Keratinocyte (primary cell): ENCODE measurements around the gene RARA.

Experiments used
- CTCF ChIP-seq, 3 experiments: IDR thresholded peaks in 1 of 3; conservative IDR thresholded peaks in 1 of 3; optimal IDR thresholded peaks in 1 of 3; 2 replicates in 2 of 3; 3 replicates in 1 of 3; pipeline versions ENCODE3 to v1.5.1; 2011; ENCODE audit warnings: low read length in 3 of 3, mild to moderate bottlenecking in 3 of 3, moderate library complexity in 2 of 3, control low read depth in 1 of 3, inconsistent platforms in 1 of 3; ENCODE audit not compliant: insufficient read depth in 2 of 3; ENCODE audit errors: extremely low read depth in 1 of 3
- EZH2 ChIP-seq: IDR thresholded peaks from one replicate; pipeline ENCODE4 v1.6.1; 2012; ENCODE audit warnings: inconsistent platforms, mild to moderate bottlenecking, low read length, moderate library complexity

DNA sequence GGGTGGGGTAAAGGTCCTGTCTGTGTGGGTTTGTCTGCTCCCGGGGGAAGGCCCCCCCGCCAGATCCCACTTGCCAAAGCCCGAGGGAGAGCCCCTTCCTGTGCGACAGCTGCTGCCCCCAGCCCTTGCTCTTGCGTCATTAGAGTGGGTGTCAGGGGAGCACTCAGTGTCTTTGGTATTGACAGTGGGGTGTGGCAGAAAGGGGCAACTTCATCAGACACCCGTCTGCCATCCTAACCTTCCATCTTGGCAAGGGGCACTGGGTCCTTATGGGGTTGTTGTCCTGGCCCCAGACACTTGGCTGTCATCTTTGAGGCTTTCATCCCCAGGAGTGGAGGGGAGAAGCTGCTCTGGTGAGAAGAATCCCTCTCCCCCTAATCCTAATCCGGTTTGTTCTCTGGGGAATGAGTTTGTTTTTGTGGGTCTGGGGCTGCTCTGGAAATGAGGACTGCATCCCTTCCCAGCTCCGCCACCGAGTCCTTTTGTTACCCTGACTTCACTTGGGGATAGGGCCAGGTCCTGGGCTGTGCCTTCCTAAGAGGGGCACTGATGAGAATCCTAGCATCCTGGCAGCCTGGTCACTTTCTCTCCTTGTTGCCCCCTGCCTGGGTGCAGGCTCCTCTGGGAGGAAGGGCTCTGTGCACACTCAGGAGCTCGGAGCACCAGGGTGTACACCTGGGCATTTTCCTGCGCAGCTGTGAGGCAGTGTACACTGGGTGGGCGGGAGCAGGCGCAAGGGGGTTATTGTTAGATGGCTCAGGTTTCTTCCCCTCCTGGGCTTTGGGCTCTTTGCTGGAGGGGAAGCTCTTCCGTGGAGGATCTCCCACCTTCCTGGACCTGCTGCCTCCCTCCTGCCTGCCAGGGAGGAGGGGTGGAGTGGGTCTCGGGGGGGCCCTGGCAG, 34.5 kb downstream of the RARA start:
- TF ChIP-seq CTCF (optimal IDR thresholded peaks at IDR 0.05 in 1 of 3, IDR thresholded peaks at IDR 0.05 in 1 of 3, conservative IDR thresholded peaks at IDR 0.05 in 1 of 3; ENCODE audit: extremely low read depth in 1 of 3, insufficient read depth in 2 of 3, low read length in 3 of 3) (no peak), EZH2 (no peak)
